HepG2 (cell line): ENCODE measurements around the gene SLC35A2. TPM values are rescaled to one million over a fixed set of nuclear protein-coding genes. Genes with fewer than 3 reads are reported as not detected.
A peak's percentile ranks its signal among the peaks of the same experiment; 100 is the strongest.

ENCODE experiments used
- CENPT ChIP-seq: sonication (generic); formaldehyde crosslinking; IDR thresholded peaks from 2 replicates; pipeline ENCODE4 v1.8.0; 2022; ENCODE audit warnings: low read depth, mild to moderate bottlenecking, moderate library complexity, missing genetic modification reagents
- ESRRA ChIP-seq: sonication (generic); formaldehyde crosslinking; IDR thresholded peaks from 2 replicates; pipeline ENCODE4 v1.5.1; 2020; ENCODE audit warnings: mild to moderate bottlenecking, low read depth, missing genetic modification reagents
- FOSL1 ChIP-seq: sonication (generic); formaldehyde crosslinking; IDR thresholded peaks from 2 replicates; pipeline ENCODE4 v1.9.0; 2021; ENCODE audit warnings: missing genetic modification reagents, borderline replicate concordance
- FOXC1 ChIP-seq: sonication (generic); formaldehyde crosslinking; IDR thresholded peaks from 2 replicates; pipeline ENCODE4 v1.8.0; 2022; ENCODE audit warnings: mild to moderate bottlenecking, missing genetic modification reagents, borderline replicate concordance
- GATAD1 ChIP-seq: IDR thresholded peaks from 2 replicates; pipeline ENCODE4 v1.6.1; 2016; ENCODE audit warnings: missing genetic modification reagents, missing compliant biosample characterization
- GPBP1L1 ChIP-seq: sonication (generic); formaldehyde crosslinking; IDR thresholded peaks from 2 replicates; pipeline ENCODE4 v1.5.0; 2020; ENCODE audit warnings: mild to moderate bottlenecking, missing genetic modification reagents
- HDAC2 ChIP-seq: sonication (generic); formaldehyde crosslinking; IDR thresholded peaks from 2 replicates; pipeline ENCODE4 v1.4.0; 2020; ENCODE audit warnings: missing genetic modification reagents
- HES4 ChIP-seq: sonication (generic); formaldehyde crosslinking; IDR thresholded peaks from 2 replicates; pipeline ENCODE4 v1.9.0; 2021; ENCODE audit warnings: mild to moderate bottlenecking, missing genetic modification reagents, borderline replicate concordance
- NR2F6 ChIP-seq, 2 experiments: IDR thresholded peaks; 2 replicates each; pipeline ENCODE4 v1.6.1; 2016; ENCODE audit warnings: antibody characterized with exemption in 1 of 2, mild to moderate bottlenecking in 1 of 2
- SP1 ChIP-seq, 2 experiments: fragments of 450-650 bp in 1 of 2; sonication (generic) in 1 of 2; formaldehyde crosslinking in 1 of 2; IDR thresholded peaks; 2 replicates each; pipeline versions ENCODE4 v1.4.0 to v1.6.1; 2016 to 2020; ENCODE audit warnings: missing genetic modification reagents in 1 of 2
- TAF1 ChIP-seq: sonication (generic); formaldehyde crosslinking; IDR thresholded peaks from 2 replicates; pipeline ENCODE4 v1.4.0; 2020; ENCODE audit warnings: missing genetic modification reagents
- THAP9 ChIP-seq: sonication (generic); formaldehyde crosslinking; IDR thresholded peaks from 2 replicates; pipeline ENCODE4; 2020; ENCODE audit warnings: missing genetic modification reagents, mild to moderate bottlenecking, borderline replicate concordance
- ZBTB7A ChIP-seq: sonication (generic); formaldehyde crosslinking; IDR thresholded peaks from 2 replicates; pipeline ENCODE4 v1.8.0; 2022; ENCODE audit warnings: mild to moderate bottlenecking, missing genetic modification reagents
- ZMAT5 ChIP-seq: sonication (generic); formaldehyde crosslinking; IDR thresholded peaks from 2 replicates; pipeline ENCODE4 v1.5.0; 2020; ENCODE audit warnings: mild to moderate bottlenecking, low read depth, missing genetic modification reagents, borderline replicate concordance
- ZNF260 ChIP-seq: sonication (generic); formaldehyde crosslinking; IDR thresholded peaks from 2 replicates; pipeline ENCODE4 v1.4.0; 2020; ENCODE audit warnings: missing genetic modification reagents, low read depth, mild to moderate bottlenecking, borderline replicate concordance
- ZNF292 ChIP-seq: sonication (generic); formaldehyde crosslinking; IDR thresholded peaks from 2 replicates; pipeline ENCODE4 v1.8.1; 2022; ENCODE audit warnings: mild to moderate bottlenecking, low read depth, missing genetic modification reagents, borderline replicate concordance
- ZNF430 ChIP-seq: sonication (generic); formaldehyde crosslinking; IDR thresholded peaks from 2 replicates; pipeline ENCODE4 v1.9.0; 2021; ENCODE audit warnings: mild to moderate bottlenecking, missing genetic modification reagents
- ZNF446 ChIP-seq: sonication (generic); formaldehyde crosslinking; IDR thresholded peaks from 2 replicates; pipeline ENCODE4 v1.5.0; 2020; ENCODE audit warnings: mild to moderate bottlenecking, missing genetic modification reagents
- ZNF547 ChIP-seq: sonication (generic); formaldehyde crosslinking; IDR thresholded peaks from 2 replicates; pipeline ENCODE4 v1.5.1; 2020; ENCODE audit warnings: mild to moderate bottlenecking, missing genetic modification reagents
- ZNF556 ChIP-seq: sonication (generic); formaldehyde crosslinking; IDR thresholded peaks from 2 replicates; pipeline ENCODE4 v1.4.0; 2020; ENCODE audit warnings: mild to moderate bottlenecking, missing genetic modification reagents, borderline replicate concordance
- ZNF570 ChIP-seq: sonication (generic); formaldehyde crosslinking; IDR thresholded peaks from 2 replicates; pipeline ENCODE4 v1.4.0; 2020; ENCODE audit warnings: mild to moderate bottlenecking, missing genetic modification reagents, borderline replicate concordance
- ZNF598 ChIP-seq: sonication (generic); formaldehyde crosslinking; IDR thresholded peaks from 2 replicates; pipeline ENCODE4 v1.5.1; 2020; ENCODE audit warnings: mild to moderate bottlenecking, missing genetic modification reagents, borderline replicate concordance
- ZNF670 ChIP-seq: sonication (generic); formaldehyde crosslinking; IDR thresholded peaks from 2 replicates; pipeline ENCODE4 v1.8.0; 2022; ENCODE audit warnings: mild to moderate bottlenecking, missing genetic modification reagents, borderline replicate concordance
- ZNF740 ChIP-seq: sonication (generic); formaldehyde crosslinking; IDR thresholded peaks from 2 replicates; pipeline ENCODE4 v1.4.0; 2020; ENCODE audit warnings: missing genetic modification reagents
- ZNF75D ChIP-seq: sonication (generic); formaldehyde crosslinking; IDR thresholded peaks from 2 replicates; pipeline ENCODE4 v1.8.1; 2023; ENCODE audit warnings: missing genetic modification reagents, mild to moderate bottlenecking, borderline replicate concordance
- ZNF781 ChIP-seq: sonication (generic); formaldehyde crosslinking; IDR thresholded peaks from 2 replicates; pipeline ENCODE4 v1.5.1; 2020; ENCODE audit warnings: borderline replicate concordance, mild to moderate bottlenecking, missing genetic modification reagents; ENCODE audit errors: not compliant biosample characterization
- polyA plus RNA-seq, 8 experiments: library from polyadenylated mRNA; depleted of rRNA in 3 of 8; stranded (reverse) in 7 of 8; unstranded in 1 of 8; fragments of >200 nt; fragmentation: Illumina TruSeq in 4 of 8; extraction: Trizol in 4 of 8; gene quantifications; 2 replicates each; pipeline versions ENCODE4 v1.2.1 to v1.2.3, GENCODE V29; 2011 to 2016; ENCODE audit warnings: low read depth in 4 of 8, missing spikeins in 1 of 8, mixed read lengths in 1 of 8; ENCODE audit not compliant: insufficient read depth in 1 of 8
- total RNA-seq, 5 experiments: library from RNA; depleted of rRNA; stranded (reverse); fragments of >200 nt; fragmentation: Illumina TruSeq; extraction: Trizol; gene quantifications; 2 replicates each; pipeline ENCODE4 v1.2.3, GENCODE V29; 2016; ENCODE audit warnings: low read depth in 1 of 5

Gene SLC35A2
- total and polyA plus RNA-seq, 2 of the 13 experiments (the other 11 are each of a cell fraction or from before 2014, with no cell fraction given) = 32.1 to 40.8 TPM

GRCh38 chrX:48897625-48898306 lies 13.7 kb downstream of the SLC35A2 start, which contains the start of the genes PQBP1 and TIMM17B (continued):
- 0 out of 2 replicates have a peak, but pooled peaks have one; percentile 62 for TF ChIP-seq HES4 (CRISPR knock-in tag)
- TF ChIP-seq ZNF547 = no peak
- no peak for TF ChIP-seq ZNF446 (CRISPR knock-in tag)
- TF ChIP-seq SP1 (IDR thresholded peaks at IDR 0.05) = no peak
- TF ChIP-seq SP1 (CRISPR knock-in tag; IDR thresholded peaks at IDR 0.05) = peak; percentile 82
- no peak for TF ChIP-seq NR2F6 (IDR thresholded peaks at IDR 0.05)
- no peak for TF ChIP-seq NR2F6 (CRISPR knock-in tag; IDR thresholded peaks at IDR 0.05)
- TF ChIP-seq FOSL1 (CRISPR knock-in tag) = no peak
- TF ChIP-seq ZNF556 (CRISPR knock-in tag) = no peak
- no peak for TF ChIP-seq ZNF670 (CRISPR knock-in tag)
- no peak for TF ChIP-seq ZNF781 (CRISPR knock-in tag)
- TF ChIP-seq ZNF292 (CRISPR knock-in tag) = no peak
- no peak for TF ChIP-seq ZMAT5
- TF ChIP-seq CENPT (CRISPR knock-in tag) = no peak
- TF ChIP-seq GPBP1L1 = no peak
- peak; percentile 75 for TF ChIP-seq TAF1 (CRISPR knock-in tag)
- peak; percentile 53; the same call in 1 of the 2 replicates for TF ChIP-seq THAP9
- no peak for TF ChIP-seq ZNF570 (CRISPR knock-in tag)
- peak; percentile 64; the same call in 1 of the 2 replicates for TF ChIP-seq FOXC1 (CRISPR knock-in tag)
- TF ChIP-seq ZNF740 (CRISPR knock-in tag) = no peak
- TF ChIP-seq ZNF260 = no peak
- no peak for TF ChIP-seq ZBTB7A (CRISPR knock-in tag)
- no peak for TF ChIP-seq HDAC2
- no peak for TF ChIP-seq ESRRA
- TF ChIP-seq ZNF75D (CRISPR knock-in tag) = no peak
- TF ChIP-seq ZNF598 = no peak
- TF ChIP-seq ZNF430 = no peak
- TF ChIP-seq GATAD1 (CRISPR knock-in tag) = 0 out of 2 replicates have a peak, but pooled peaks have one; percentile 9
